Central memory CD4-positive, alpha-beta T cell (primary cell): ENCODE results near the gene NUP107.
"Not testable (repeated sequence)": the region's sequence is repeated elsewhere in the genome, so short reads cannot be mapped to it uniquely, and the experiment has no call there.

Experiments used
- DNase-seq: peaks from one replicate; pipeline ENCODE4 v3.0.0; 2022
- total RNA-seq, 3 experiments: gene quantifications; one replicate each; lab custom pipeline; 2026; lab: John Stamatoyannopoulos, UW

The NUP107 gene
- total RNA-seq: 69.1 to 150 (median 80.5) reads per million in 3 experiments

DNA sequence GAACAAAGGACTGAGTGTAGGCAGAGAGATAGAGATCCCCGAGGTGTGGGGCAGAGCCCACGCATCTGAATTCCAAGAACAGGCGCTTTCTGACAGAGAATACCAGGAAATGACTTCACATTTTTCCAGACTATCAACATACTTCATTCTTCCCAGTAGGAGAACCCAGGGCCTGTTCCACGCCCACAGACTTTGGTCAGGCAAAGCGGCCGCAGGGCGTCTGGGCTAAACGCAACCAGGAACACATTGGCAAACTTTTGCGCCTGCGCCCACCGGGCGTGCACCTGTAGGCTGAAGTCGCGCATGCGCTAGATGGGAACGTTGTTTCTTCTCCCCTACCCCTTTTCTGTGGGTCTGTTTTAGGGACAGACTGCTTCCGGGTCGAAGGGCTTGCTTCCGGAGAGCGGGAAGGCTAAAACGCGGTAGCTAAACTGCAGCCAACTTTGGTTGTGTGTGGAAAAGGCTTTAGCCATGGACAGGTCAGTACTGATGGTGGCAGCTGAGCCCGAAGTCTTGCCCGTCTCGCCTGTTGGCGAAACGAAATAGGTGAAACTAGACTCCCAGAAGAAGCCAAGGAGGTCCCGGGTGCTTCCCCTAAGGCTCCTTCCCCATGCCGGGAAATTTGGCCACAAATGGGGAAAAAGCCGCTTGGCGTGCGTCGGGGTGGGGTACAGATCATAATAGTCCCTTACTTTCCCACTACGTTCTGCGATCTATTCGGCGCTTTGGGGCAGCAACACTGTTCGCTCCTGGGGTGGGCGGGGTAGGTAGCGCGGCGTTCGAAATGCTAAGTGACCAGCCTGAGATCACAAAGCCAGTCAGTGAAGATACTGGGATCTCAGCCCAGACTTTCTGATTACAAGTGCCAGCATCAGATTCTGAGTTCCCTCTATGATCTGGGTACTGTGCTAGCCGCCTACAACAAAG, at the start of gene NUP107:
TSS of gene NUP107 (plus strand) at position 384 of the 927 bp plus-strand sequence. CDS start at position 472, 88 bp downstream.
- peak; percentile 95 for DNase-seq

DNA sequence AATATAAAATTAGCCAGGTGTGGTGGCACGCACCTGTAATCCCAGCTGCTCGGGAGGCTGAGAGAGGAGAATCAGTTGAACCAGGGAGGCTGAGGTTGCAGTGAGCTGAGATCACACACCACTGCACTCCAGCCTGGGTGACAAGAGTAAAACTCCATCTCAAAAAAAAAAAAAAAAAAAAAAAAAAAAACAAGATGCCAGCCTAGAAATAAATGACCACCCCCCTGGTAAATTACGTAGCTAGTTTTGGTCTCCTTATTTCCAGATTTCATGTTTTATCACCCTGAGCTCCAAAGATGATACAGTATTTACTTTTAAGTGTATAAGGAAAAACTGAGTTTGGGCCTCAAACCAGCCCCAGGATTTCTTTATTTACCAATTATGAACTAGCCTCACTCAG, 49.3 kb upstream of the NUP107 start:
- DNase-seq: not testable (repeated sequence)

DNA sequence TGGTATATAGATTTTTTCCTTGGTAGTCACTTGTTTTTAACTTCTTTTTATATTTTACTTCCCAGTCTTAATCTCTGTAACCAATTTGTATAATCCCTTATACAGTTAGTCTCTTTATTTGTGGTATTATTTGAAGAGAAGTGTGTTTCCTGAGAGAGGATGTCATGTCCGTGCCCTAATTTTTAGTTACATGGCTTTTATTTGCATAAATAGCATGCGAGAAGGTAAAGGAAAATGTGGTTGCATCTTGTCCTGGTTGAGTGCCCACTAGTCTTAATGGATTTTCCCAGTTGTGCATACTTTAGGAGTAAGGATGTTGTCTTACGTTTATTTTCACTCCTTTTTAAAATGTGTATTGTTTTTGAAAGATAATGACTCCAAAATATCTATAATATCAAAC, 48.6 kb upstream of the NUP107 start:
- DNase-seq: no peak

DNA sequence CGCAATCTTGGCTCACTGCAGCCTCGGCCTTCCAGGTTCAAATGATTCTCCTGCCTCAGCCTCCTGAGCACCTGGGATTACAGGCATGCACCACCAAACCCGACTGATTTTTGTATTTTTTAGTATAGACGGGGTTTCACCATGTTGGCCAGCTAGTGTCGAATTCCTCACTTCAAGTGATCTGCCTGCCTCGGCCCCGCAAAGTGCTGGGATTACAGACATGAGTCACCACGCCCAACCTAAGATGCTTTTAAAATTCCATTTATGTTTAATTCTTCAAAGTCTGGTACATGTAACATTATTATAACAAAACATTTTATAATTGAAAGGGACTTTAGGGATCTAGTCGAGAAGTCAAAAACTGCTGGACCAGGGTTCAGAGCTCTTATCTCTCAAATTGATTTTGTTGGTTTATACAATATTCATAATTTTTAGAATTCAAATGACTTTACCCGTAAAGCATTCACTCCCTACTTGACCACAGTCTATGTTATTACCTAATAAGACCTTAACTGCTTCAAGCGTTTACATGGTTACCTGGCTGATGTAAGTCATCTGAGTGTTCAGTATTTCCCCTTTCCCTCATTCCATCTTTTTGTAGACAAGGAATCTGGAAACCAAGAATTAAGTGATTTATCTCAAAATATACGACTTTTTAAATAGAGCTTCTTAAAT, 47.9 kb upstream of the NUP107 start:
- no peak for DNase-seq

DNA sequence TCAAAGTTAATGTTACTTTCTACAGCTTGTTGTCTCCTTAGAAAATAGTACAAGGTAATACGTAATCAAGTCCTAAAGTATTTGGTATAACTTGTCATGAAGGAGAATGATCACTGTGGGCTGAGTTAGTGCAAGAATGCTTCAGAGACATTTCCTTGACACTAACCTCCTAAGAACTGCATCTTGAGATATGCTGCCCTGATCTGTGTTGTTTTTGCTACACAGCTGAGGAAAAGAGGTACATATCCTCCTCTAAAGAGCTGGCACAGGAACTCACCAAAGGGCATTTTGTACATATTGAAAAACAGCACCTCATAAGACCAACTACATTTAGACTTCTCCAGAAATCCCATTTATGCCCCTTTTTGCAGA, 47.4 kb upstream of the NUP107 start:
- DNase-seq: no peak

DNA sequence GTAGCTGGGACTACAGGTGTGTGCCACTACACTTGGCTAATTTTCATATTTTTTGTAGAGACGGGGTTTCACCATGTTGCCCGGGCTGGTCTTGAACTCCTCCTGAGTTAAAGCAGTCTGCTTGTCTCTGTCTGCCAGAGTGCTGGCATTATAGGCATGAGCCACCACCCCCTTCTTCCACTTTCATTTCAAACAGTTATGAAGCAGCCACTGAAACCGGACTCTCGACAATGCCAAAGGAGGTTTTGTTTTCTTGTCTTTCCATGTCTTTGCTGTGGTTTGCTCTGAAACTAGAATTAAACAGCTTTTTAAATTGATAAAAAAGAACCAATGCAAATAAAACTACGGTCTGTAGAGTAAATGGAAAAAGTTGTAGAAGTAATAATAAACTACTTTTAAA, 45.6 kb upstream of the NUP107 start:
- peak; percentile 9 for DNase-seq

DNA sequence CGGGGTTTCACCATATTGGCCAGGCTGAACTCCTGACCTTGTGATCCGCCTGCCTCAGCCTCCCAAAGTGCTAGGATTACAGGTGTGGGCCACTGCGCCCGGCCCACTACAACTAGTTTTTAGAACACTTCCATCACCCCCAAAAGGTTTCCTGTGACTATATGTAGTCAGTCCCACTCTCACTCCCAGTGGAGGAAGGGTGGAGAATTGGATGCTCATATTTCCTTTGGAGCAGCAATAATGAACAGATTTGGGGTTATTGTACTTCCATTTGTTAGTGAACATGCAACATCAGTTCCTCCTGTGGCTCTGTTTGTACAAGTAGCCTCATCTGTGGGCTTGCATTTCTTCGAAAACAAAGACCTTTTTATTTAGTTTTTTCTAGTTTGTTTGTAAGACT, 40.3 kb upstream of the NUP107 start:
- no peak for DNase-seq

DNA sequence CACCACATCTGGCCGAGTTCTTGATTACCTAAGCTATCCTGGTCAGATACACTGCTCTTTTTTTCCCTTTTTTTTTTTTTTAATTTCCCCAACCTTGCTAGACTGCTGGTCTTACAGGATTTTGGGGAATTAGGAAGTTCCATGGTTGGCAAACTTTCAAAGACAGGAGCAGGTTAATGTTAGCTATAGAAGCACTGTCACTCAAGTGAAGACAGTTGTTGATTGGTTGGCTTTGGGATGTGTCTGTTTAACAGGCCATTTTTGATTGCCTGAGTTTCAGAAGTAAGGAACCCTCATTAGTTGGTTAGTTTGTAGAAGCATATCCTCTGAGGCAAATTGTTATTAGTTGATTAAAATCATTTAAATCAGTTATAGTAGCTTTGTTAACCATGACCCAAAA, 39.3 kb upstream of the NUP107 start:
- no peak for DNase-seq

DNA sequence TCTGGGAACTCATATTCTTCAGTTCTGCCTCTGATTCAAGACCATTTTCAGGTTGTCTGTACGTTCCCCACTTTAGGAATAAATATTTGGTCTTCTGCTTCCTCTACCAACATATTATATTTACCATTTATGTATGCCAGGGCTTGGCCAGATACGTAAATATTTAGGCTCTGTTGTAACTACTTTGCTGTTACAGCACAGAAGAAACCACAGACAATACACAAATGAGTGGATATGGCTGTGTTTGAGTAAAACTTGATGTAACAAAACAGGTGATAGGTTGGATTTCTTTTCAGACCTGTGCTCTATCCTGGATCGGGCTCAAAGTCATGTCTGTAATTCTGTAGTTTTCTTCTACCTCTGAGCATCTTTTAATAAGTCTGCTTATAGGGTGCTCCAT, 38.6 kb upstream of the NUP107 start:
- DNase-seq: no peak

DNA sequence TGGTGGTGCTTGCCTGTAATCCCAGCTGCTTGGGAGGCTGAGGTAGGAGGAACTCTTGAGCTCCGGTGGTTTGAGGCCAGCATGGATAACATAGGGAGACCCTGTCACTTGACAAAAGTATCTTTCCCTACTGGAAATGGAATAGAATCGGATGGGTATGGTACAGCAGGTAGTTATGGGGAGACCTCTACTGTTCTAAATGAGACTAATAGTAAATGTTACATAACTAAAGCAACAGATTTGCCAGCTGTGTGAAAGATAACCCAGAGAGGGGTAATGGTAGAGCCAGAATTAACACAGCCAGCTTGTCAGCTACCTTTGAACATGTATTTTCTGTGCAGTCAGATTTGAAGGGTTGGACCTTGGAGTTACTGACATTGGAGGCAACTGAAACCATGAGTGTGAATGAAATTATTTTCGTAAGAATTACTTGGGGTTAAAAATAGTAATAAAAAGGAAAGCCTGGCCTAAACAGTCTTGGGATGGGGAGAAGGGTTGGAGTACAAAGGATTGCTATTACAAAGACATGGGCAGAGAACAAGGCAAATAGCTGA, 21.7 kb upstream of the NUP107 start:
- DNase-seq: no peak

DNA sequence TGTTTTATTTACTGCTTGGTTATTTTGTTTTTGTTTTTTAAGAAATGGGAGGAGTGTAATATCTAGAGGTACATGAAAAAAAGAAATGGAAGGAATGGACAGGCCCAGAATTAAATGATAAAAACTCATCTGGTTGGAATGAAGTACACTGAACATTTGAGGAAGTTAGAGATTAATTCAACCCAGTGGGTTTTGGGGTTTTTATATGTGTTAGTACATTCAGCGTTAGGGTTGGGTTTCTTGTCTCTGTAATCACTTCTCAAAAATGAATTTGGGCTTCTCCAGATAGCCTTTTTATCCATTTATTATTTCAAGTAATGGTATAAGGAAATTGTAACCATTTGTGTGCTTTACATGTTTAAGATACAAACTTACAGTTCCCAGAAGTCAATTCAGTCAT, 19.5 kb upstream of the NUP107 start:
- DNase-seq: no peak

DNA sequence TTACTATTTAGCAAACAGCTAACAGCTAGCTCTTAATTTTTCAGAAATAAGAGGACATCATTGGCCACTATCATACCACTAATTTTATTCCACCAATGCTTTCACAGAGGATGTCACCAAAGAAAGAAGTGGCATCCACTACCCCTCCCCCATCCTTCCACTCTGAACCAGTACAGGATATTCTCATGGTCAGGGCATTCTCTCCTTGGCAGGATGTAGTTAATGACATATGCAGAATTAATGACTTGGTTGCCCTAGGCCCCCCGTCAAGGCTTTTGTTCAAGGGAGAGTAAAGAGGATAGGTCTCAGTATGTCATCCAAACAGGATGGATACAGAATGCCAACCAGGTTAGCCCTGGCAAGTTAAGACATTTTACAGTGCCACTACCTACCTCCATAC, 18.9 kb upstream of the NUP107 start:
- no peak for DNase-seq

DNA sequence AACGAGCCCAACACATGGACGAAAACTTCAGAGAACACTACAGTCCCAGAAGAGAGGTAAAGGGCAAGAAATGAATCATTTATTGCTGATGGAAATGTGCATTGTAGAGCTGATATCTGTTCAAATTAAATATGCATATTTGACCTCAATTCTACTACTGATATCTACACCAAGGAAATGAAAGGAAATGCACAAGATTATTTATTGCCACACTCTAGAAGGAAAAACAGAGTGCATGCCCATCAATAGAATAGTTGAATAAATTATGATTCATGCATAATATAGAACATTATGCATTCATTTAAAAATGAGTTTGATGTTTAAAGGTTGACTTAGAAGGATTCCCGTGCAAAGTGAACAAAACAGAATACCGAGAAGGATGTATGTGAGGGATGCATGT, 15.6 kb upstream of the NUP107 start:
- DNase-seq: no peak

DNA sequence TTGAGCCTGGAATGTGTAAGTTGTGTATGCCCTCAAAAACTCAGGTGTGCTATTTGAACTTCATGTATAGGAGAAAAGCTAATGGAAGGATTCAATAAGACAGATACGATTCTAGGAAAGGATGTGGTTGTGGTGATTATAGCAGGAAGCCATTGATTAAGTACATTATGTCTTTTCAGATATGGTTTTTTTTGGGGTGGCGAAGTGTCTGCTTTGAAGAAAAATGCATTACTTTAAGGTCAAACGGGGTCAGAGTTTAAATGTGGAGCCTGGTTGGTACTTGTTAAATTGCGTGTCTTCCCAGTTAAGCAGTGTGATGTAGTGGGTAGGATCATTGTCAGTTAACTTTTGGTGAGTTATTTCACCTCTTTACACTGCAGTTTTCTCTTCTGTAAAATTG, 13.0 kb upstream of the NUP107 start:
- peak; percentile 47 for DNase-seq

DNA sequence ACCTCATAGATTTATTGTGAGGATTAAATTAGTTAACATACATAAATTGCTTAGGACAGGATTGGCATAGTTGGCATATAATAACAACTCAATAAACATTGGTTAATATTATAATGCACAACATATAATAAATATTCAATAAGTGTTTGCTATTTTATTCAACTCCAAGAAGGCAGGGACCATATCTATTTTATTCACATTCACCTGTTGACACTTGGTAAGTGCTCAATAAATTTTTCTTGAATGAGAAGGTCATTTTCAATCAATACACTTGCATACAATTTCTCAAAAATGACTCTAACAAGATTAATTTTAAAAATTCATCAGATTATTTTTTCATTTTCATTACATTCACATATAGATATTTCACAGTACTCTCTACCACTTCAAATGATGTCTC, 12.4 kb upstream of the NUP107 start:
- no peak for DNase-seq

DNA sequence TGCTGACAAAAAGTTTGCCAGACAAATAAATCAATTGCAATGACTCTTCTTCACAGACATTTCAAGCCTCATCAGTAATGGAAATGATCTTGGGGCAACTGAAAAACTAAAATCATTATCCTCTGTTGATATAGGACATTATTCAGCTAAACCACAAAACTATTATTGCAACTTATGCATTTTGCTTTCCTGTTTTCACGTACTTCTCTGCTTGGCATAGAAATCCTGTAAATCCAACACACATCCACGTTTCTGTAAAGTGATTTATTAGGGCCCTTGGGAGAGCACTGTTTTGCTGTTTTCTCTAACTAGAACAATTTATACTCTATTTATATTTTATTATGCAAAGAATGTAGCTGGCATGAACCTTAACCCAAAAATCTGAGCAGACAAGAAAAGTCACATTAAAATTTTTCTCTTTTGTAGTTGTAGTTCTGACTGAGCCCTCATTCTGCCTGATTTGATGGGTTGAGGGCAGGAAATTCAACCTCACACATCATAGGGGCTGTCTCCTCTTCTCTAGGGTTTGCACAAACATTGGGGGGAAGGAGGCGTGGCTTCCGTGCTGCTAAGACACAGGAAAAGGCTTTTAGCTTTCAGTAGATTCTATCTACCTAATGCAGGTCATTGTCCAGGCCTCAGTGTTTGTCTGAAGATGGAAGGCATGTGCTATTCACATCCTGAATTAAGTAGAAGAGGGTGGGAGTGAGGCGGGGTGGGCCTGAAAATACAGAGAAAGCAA, 11.5 kb upstream of the NUP107 start:
- DNase-seq: peak; percentile 67

DNA sequence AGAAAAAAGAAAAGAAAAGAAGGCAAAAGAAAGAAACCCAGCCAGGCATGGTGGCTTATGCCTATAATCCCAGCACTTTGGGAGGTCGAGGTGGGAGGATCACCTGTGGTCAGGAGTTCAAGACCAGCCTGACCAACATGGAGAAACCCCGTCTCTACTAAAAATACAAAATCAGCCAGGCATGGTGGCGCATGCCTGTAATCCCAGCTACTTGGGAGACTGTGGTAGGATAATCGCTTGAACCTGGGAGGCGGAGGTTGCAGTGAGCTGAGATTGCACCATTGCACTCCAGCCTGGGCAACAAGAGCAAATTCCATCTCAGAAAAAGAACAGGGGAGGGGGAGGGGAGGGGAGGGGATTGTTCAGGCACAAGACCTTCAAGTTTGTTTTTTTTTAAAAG, 9.9 kb upstream of the NUP107 start:
- DNase-seq: not testable (repeated sequence)

DNA sequence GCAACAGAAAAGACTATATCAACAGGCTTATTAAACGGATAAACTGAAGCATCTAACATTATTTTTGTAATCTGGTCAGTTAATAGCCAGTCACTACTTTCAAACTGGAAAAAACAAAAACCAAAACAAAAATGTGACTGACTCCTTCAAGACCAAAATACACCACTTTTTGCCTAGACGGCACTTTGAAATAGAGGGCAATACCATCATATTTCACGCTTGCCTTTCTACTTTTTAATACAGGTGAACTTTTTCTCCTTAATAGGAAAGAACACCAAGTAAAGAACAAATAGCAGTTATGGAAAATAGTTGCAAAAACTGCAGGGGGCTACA, 550 bp upstream of the NUP107 start:
- DNase-seq: no peak

DNA sequence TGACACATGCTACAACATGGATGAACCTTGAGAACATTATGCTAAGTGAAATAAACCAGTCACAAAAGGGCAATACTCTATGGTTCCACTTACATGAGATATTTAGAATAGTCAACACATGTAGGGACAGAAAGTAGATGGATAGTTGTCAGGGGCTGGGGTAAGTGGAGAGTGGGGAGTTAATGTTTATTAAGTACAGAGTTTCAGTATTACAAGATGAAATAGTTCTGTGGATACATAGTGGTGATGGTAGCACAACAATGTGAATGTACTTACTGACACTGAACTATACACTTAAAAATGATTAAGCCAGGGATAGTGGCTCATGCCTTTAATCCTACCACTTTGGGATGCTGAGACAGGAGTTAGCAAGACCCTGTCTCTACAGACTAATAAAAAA, 8.7 kb downstream of the NUP107 start:
- no peak for DNase-seq

DNA sequence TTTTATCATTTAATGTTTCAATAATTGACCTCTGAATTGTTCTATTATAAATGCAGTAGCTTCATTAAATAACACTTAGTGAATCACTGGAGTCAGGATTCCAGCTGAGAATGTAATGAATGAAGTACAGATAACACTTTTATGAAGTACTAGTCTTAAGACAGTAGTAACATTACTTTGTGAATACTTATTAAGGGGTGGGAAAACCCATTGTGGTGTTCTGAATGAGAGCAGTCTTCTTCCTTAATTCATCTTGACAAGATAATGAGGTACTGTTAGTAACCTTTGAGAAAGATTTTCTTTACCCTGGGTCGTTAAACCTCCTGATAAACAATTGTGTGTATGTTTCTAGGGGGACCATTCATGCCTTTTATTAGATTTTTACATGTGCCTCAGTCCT, 12.7 kb downstream of the NUP107 start:
- no peak for DNase-seq

DNA sequence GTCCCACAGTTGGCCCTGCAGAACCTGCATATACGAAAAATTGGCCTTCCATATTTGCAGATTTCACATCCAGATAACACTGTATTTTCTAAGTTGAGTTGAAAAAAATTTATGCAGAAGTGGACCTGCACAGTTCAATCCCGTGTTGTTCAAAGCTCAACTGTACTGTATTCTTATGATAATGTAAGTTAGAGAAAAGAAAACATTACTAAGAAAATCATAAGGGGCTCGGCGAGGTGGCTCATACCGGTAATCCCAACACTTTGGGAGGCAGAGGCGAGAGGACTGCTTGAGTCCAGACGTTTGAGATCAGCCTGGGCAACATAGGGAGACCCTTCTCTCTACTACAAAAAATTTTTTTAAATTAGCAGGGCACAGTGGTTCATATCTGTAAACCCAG, 41.0 kb downstream of the NUP107 start:
- DNase-seq: no peak

DNA sequence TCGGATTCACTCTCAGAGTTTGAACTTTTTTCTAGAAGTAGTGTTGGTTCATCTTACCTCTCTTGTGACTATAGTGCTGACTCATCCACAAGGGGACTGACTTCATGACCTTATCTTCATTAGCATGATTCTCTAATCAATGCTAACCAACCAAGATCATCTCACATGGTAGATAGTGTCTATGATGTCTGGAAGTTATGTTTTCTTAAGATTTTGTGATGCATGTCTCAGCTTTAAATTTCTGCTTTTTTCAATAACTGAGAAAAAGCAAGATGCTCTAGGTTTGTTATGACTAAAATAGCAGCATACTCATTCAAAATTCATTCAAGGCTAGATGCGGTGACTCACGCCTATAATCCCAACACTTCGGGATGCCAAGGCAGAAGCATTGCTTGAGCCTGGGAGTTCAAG, 46.9 kb downstream of the NUP107 start:
- DNase-seq: no peak

DNA sequence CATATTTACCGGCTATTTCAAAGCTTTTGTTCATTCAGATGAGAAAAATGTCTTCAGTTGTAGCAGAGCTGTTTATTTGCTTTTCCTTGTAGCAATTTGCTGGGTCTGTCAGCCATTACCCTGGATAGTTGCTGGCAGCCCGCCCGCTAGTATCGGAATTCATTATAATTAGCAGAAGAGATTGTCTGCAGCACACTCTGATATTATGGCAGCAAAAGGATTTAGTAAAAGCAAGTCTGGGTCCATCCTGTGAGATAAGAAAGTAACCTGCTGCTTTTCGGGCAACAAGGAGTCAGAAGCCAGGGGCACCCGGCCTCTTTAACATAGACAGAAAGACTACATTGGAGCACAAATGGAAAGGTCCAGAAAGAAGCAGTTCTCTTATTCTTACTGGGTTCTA, 53.1 kb downstream of the NUP107 start:
- no peak for DNase-seq
